ENCODE results near the gene FAM177A1.

Gene FAM177A1

DNA sequence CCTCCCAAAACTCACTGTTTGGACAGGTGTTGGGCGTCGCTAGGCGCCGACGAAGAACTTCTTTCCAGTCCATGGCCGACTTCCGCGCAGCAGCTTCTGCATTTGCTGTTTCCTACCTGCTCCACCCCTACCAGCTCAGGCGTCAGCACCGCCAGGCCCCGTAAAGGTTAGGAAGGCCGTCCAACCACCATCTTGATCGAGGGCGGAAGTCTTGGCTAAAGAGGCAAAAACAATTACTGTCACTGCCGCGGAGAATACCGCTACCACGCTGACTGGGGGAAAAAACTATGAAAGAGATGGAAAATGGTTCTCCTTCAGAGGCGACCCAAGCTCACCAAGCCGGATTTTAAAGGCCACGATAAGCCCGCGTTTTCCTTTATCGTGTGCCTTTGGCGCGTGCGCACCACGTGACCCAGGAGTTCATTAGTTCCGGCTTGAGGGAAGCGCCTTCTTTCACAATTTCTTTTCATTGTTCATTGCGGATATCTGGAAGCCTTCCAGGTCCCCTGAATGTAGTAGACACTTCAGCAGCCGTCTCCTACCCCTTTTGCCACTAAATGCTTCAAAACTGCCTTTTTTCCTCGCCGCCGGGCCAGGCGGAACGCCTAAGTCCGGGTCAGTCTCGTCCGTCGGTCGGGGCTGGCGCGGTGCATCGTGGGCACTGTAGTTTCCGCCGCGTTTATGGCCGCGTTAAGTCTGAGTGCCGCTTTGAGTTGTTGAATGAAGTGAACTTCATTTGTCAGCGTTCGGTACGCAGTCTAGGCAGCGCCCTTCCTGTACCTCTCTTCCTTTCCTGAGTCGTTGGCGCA, 76.0 kb downstream of the FAM177A1 start, which contains the start of the genes PPP2R3C and PRORP (continued):
- no peak for TF ChIP-seq PBX3 (CRISPR knock-in tag; IDR thresholded peaks at IDR 0.05)
- TF ChIP-seq GFI1B (tag by site-specific recombination; IDR thresholded peaks at IDR 0.05), result no peak
- TF ChIP-seq ZNF837 (tag by site-specific recombination; IDR thresholded peaks at IDR 0.05), result no peak
- no peak for TF ChIP-seq ZNF660 (tag by site-specific recombination; IDR thresholded peaks at IDR 0.05)
- no peak for TF ChIP-seq ZNF433 (tag by site-specific recombination; IDR thresholded peaks at IDR 0.05; ENCODE audit: low read depth)
- TF ChIP-seq BCL11A (tag by site-specific recombination; IDR thresholded peaks at IDR 0.05; ENCODE audit: low read depth), result no peak
- no peak for TF ChIP-seq ZNF654 (tag by site-specific recombination; IDR thresholded peaks at IDR 0.05; ENCODE audit: low read depth)
- TF ChIP-seq ZNF777 (tag by site-specific recombination; IDR thresholded peaks at IDR 0.05; ENCODE audit: borderline replicate concordance), result no peak
- TF ChIP-seq, protein P1, sequence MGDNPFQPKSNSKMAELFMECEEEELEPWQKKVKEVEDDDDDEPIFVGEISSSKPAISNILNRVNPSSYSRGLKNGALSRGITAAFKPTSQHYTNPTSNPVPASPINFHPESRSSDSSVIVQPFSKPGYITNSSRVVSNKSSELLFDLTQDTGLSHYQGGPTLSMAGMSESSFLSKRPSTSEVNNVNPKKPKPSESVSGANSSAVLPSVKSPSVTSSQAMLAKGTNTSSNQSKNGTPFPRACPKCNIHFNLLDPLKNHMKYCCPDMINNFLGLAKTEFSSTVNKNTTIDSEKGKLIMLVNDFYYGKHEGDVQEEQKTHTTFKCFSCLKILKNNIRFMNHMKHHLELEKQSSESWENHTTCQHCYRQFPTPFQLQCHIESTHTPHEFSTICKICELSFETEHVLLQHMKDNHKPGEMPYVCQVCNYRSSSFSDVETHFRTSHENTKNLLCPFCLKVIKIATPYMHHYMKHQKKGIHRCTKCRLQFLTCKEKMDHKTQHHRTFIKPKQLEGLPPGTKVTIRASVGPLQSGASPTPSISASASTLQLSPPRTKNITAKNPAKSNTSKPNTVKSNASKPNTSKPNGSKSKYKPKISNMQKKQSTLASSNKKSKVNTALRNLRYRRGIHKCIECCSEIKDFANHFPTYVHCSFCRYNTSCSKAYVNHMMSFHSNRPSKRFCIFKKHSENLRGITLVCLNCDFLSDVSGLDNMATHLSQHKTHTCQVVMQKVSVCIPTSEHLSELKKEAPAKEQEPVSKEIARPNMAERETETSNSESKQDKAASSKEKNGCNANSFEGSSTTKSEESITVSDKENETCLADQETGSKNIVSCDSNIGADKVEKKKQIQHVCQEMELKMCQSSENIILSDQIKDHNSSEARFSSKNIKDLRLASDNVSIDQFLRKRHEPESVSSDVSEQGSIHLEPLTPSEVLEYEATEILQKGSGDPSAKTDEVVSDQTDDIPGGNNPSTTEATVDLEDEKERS (tag by site-specific recombination; IDR thresholded peaks at IDR 0.05), result no peak
- TF ChIP-seq PRDM4 (tag by site-specific recombination; IDR thresholded peaks at IDR 0.05), result no peak
- no peak for TF ChIP-seq ZNF214 (tag by site-specific recombination; IDR thresholded peaks at IDR 0.05; ENCODE audit: borderline replicate concordance)
- no peak for TF ChIP-seq ZNF280C (tag by site-specific recombination; IDR thresholded peaks at IDR 0.05)
- no peak for TF ChIP-seq ZFP41 (tag by site-specific recombination; IDR thresholded peaks at IDR 0.05; ENCODE audit: borderline replicate concordance)
- TF ChIP-seq ZNF555 (tag by site-specific recombination; conservative IDR thresholded peaks at IDR 0.05), result no peak
- TF ChIP-seq ZFHX2 (tag by site-specific recombination; conservative IDR thresholded peaks at IDR 0.05), result no peak
- no peak for TF ChIP-seq ZNF521 (tag by site-specific recombination; IDR thresholded peaks at IDR 0.05)
- no peak for TF ChIP-seq ZNF626 (tag by site-specific recombination; IDR thresholded peaks at IDR 0.05)
- no peak; the same call in 1 of the 2 replicates for TF ChIP-seq ELK4 (IDR thresholded peaks at IDR 0.05; ENCODE audit: borderline replicate concordance, low read depth, low read length)
- TF ChIP-seq ZNF404 (tag by site-specific recombination; IDR thresholded peaks at IDR 0.05), result no peak
- TF ChIP-seq MYNN (tag by site-specific recombination; IDR thresholded peaks at IDR 0.05; ENCODE audit: borderline replicate concordance), result no peak
- TF ChIP-seq, protein P2, sequence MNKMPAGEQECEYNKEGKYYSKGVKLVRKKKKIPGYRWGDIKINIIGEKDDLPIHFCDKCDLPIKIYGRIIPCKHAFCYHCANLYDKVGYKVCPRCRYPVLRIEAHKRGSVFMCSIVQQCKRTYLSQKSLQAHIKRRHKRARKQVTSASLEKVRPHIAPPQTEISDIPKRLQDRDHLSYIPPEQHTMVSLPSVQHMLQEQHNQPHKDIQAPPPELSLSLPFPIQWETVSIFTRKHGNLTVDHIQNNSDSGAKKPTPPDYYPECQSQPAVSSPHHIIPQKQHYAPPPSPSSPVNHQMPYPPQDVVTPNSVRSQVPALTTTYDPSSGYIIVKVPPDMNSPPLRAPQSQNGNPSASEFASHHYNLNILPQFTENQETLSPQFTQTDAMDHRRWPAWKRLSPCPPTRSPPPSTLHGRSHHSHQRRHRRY (tag by site-specific recombination; IDR thresholded peaks at IDR 0.05), result no peak
- TF ChIP-seq, protein P3, sequence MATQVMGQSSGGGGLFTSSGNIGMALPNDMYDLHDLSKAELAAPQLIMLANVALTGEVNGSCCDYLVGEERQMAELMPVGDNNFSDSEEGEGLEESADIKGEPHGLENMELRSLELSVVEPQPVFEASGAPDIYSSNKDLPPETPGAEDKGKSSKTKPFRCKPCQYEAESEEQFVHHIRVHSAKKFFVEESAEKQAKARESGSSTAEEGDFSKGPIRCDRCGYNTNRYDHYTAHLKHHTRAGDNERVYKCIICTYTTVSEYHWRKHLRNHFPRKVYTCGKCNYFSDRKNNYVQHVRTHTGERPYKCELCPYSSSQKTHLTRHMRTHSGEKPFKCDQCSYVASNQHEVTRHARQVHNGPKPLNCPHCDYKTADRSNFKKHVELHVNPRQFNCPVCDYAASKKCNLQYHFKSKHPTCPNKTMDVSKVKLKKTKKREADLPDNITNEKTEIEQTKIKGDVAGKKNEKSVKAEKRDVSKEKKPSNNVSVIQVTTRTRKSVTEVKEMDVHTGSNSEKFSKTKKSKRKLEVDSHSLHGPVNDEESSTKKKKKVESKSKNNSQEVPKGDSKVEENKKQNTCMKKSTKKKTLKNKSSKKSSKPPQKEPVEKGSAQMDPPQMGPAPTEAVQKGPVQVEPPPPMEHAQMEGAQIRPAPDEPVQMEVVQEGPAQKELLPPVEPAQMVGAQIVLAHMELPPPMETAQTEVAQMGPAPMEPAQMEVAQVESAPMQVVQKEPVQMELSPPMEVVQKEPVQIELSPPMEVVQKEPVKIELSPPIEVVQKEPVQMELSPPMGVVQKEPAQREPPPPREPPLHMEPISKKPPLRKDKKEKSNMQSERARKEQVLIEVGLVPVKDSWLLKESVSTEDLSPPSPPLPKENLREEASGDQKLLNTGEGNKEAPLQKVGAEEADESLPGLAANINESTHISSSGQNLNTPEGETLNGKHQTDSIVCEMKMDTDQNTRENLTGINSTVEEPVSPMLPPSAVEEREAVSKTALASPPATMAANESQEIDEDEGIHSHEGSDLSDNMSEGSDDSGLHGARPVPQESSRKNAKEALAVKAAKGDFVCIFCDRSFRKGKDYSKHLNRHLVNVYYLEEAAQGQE (tag by site-specific recombination; IDR thresholded peaks at IDR 0.05), result no peak
- peak; percentile 91 for TF ChIP-seq ZBTB8A (tag by site-specific recombination; IDR thresholded peaks at IDR 0.05)
